IMR-90 (cell line): ENCODE results near the gene ANP32D. TPM values are rescaled to one million over a fixed set of nuclear protein-coding genes. Genes with fewer than 3 reads are reported as not detected.

ENCODE experiments used
- ATAC-seq: fragments of 200-7000 bp; cut with Tn5 transposase; 2 replicates; pipeline ENCODE4 v1.9.1; 2020; ENCODE audit warnings: low read depth, mild to moderate bottlenecking, moderate library complexity
- BruUV-seq: library from RNA; stranded (reverse); fragments of 400-500 nt; replicated peaks from 2 replicates; lab custom pipeline; 2021; lab: Mats Ljungman, UMichigan
- CTCF ChIA-PET: fragments of 300-600 bp; formaldehyde crosslinking; extraction: SDS; loops from one replicate; lab custom pipeline; 2021; ENCODE audit warnings: antibody characterized with exemption; lab: Yijun Ruan, JAX
- POLR2A ChIA-PET: fragments of 300-600 bp; sonication (Branson Sonifier 250); formaldehyde crosslinking; loops from one replicate; lab custom pipeline; 2022; ENCODE audit warnings: antibody characterized with exemption; ENCODE audit not compliant: unreplicated experiment; lab: Charles Lee
- DNase-seq: peaks from one replicate; pipeline ENCODE4 v3.0.0; 2013
- H2AFZ ChIP-seq: replicated peaks from 2 replicates; pipeline ENCODE3; 2013; ENCODE audit warnings: low read length, mild to moderate bottlenecking; ENCODE audit not compliant: poor library complexity
- H2AK5ac ChIP-seq: 2 replicates; pipeline ENCODE4 v1.6.1; 2013; ENCODE audit warnings: low read depth, low read length, inconsistent platforms
- H2AK9ac ChIP-seq: replicated peaks from 2 replicates; pipeline ENCODE3; 2013; ENCODE audit warnings: mild to moderate bottlenecking, low read depth, low read length, moderate library complexity; ENCODE audit not compliant: poor library complexity
- H2BK120ac ChIP-seq: 2 replicates; pipeline ENCODE4 v1.6.1; 2013; ENCODE audit warnings: low read depth, low read length, inconsistent platforms
- H2BK15ac ChIP-seq: 3 replicates; pipeline ENCODE4 v1.6.1; 2013; ENCODE audit warnings: low read depth, low read length, inconsistent platforms
- H2BK20ac ChIP-seq: 2 replicates; pipeline ENCODE4 v1.6.1; 2013; ENCODE audit warnings: low read depth, mild to moderate bottlenecking, inconsistent platforms, low read length, moderate library complexity
- H2BK5ac ChIP-seq: 2 replicates; pipeline ENCODE4 v1.6.1; 2013; ENCODE audit warnings: mild to moderate bottlenecking, low read depth, low read length, inconsistent platforms; ENCODE audit not compliant: poor library complexity, severe bottlenecking
- H3K14ac ChIP-seq: replicated peaks from 2 replicates; pipeline ENCODE4 v1.6.1; 2013; ENCODE audit warnings: low read depth, low read length, inconsistent platforms
- H3K18ac ChIP-seq: 2 replicates; pipeline ENCODE4 v1.6.1; 2013; ENCODE audit warnings: low read depth, low read length, control low read depth
- H3K23ac ChIP-seq: 2 replicates; pipeline ENCODE4 v1.6.1; 2013; ENCODE audit warnings: low read depth, low read length, inconsistent platforms
- H3K27ac ChIP-seq: 2 replicates; pipeline ENCODE4 v1.5.1; 2013; ENCODE audit warnings: mild to moderate bottlenecking, control low read depth, low read length; ENCODE audit not compliant: insufficient read depth
- H3K27me3 ChIP-seq: 2 replicates; pipeline ENCODE4 v1.6.1; 2013; ENCODE audit warnings: low read length; ENCODE audit not compliant: control insufficient read depth, insufficient read depth
- H3K36me3 ChIP-seq: 2 replicates; pipeline ENCODE4 v1.6.1; 2013; ENCODE audit warnings: low read length, mixed read lengths; ENCODE audit not compliant: control insufficient read depth, insufficient read depth
- H3K4ac ChIP-seq: 2 replicates; pipeline ENCODE4 v1.6.1; 2013; ENCODE audit warnings: low read depth, low read length, inconsistent platforms
- H3K4me1 ChIP-seq: 2 replicates; pipeline ENCODE4 v1.6.1; 2013; ENCODE audit warnings: low read length, mixed read lengths; ENCODE audit not compliant: control insufficient read depth, insufficient read depth
- H3K4me2 ChIP-seq: 2 replicates; pipeline ENCODE4 v1.6.1; 2013; ENCODE audit warnings: low read depth, mild to moderate bottlenecking, control low read depth, low read length, moderate library complexity
- H3K4me3 ChIP-seq: 2 replicates; pipeline ENCODE4 v1.5.1; 2013; ENCODE audit warnings: low read depth, mild to moderate bottlenecking, control low read depth, low read length, moderate library complexity; ENCODE audit not compliant: insufficient read depth
- H3K56ac ChIP-seq: 2 replicates; pipeline ENCODE4 v1.6.1; 2013; ENCODE audit warnings: low read length, inconsistent platforms; ENCODE audit not compliant: insufficient read depth; ENCODE audit errors: extremely low read depth
- H3K79me1 ChIP-seq, 2 experiments: 2 replicates each; pipeline ENCODE4 v1.6.1; 2013; ENCODE audit warnings: low read length in 2 of 2, inconsistent platforms in 1 of 2, low read depth in 1 of 2
- H3K9ac ChIP-seq: 2 replicates; pipeline ENCODE4 v1.6.1; 2013; ENCODE audit warnings: low read depth, low read length, control low read depth
- H3K9me1 ChIP-seq: 2 replicates; pipeline ENCODE4 v1.6.1; 2013; ENCODE audit warnings: low read length, inconsistent platforms; ENCODE audit not compliant: insufficient read depth
- H3K9me3 ChIP-seq: 2 replicates; pipeline ENCODE4 v1.6.1; 2013; ENCODE audit warnings: low read length; ENCODE audit not compliant: control insufficient read depth, insufficient read depth
- H4K20me1 ChIP-seq: 2 replicates; pipeline ENCODE4 v1.6.1; 2013; ENCODE audit warnings: low read length, inconsistent platforms; ENCODE audit not compliant: insufficient read depth
- H4K5ac ChIP-seq: 2 replicates; pipeline ENCODE4 v1.6.1; 2013; ENCODE audit warnings: mild to moderate bottlenecking, low read depth, low read length, control low read depth
- H4K8ac ChIP-seq, 2 experiments: 2 replicates each; pipeline ENCODE4 v1.6.1; 2013; ENCODE audit warnings: low read depth in 2 of 2, low read length in 2 of 2, control low read depth in 1 of 2, inconsistent platforms in 1 of 2
- H4K91ac ChIP-seq: 2 replicates; pipeline ENCODE4 v1.6.1; 2013; ENCODE audit warnings: low read depth, low read length, inconsistent platforms; ENCODE audit not compliant: insufficient read depth
- BHLHE40 ChIP-seq: fragments of 150-350 bp; IDR thresholded peaks from 2 replicates; pipeline ENCODE4 v1.6.1; 2016; ENCODE audit warnings: mild to moderate bottlenecking, low read depth, low read length
- CEBPB ChIP-seq: IDR thresholded peaks from 2 replicates; pipeline ENCODE4 v1.6.1; 2012; ENCODE audit warnings: low read depth, low read length, improper control_type of control experiment
- MAZ ChIP-seq: IDR thresholded peaks from 2 replicates; pipeline ENCODE4 v1.6.1; 2012; ENCODE audit warnings: low read depth, mild to moderate bottlenecking, low read length, improper control_type of control experiment, moderate library complexity, borderline replicate concordance
- MXI1 ChIP-seq: IDR thresholded peaks from 2 replicates; pipeline ENCODE4 v1.6.1; 2012; ENCODE audit warnings: low read depth, mild to moderate bottlenecking, low read length, moderate library complexity, borderline replicate concordance
- POLR2A ChIP-seq: IDR thresholded peaks from 2 replicates; pipeline ENCODE4 v1.6.1; 2012; ENCODE audit warnings: mild to moderate bottlenecking, low read depth, low read length
- RAD21 ChIP-seq: IDR thresholded peaks from 2 replicates; pipeline ENCODE4 v1.6.1; 2012; ENCODE audit warnings: low read length, improper control_type of control experiment
- SMC3 ChIP-seq: fragments of 150-350 bp; IDR thresholded peaks from 2 replicates; pipeline ENCODE4 v1.6.1; 2016; ENCODE audit warnings: low read depth, mild to moderate bottlenecking, antibody characterized with exemption, low read length, moderate library complexity
- WGBS, 2 experiments: methylation state at CpG; one replicate each; pipeline versions ENCODE4 v1.1.5 to v1.1.7; 2013; ENCODE audit warnings: missing lambda C conversion rate in 2 of 2; ENCODE audit not compliant: insufficient read length in 1 of 2; ENCODE audit errors: extremely low coverage in 2 of 2; 5-methylcytosine and 5-hydroxymethylcytosine counted together
- dilution Hi-C: fragments of 300-500 bp; cut with HindIII; formaldehyde crosslinking; loops from one replicate; pipeline ENCODE4 v1.14.3; 2018; ENCODE audit warnings: low sequenced_read_pairs; ENCODE audit not compliant: unreplicated experiment
- in situ Hi-C: fragments of 300-500 bp; cut with MboI; formaldehyde crosslinking; loops from 3 replicates; pipeline ENCODE4 v1.14.3; 2019; ENCODE audit warnings: low sequenced_read_pairs, inconsistent platforms, mixed read lengths
- intact Hi-C: fragments of 100-400 bp; cut with micrococcal nuclease; formaldehyde crosslinking; loops from 2 replicates; pipeline ENCODE4 v1.10.0; 2022
- polyA plus RNA-seq, 3 experiments: library from polyadenylated mRNA; depleted of rRNA; stranded (reverse); fragments of >200 nt; gene quantifications; 2 replicates each; pipeline ENCODE4 v1.2.3, GENCODE V29; 2012; ENCODE audit warnings: low replicate concordance in 1 of 3
- total RNA-seq: library from RNA; depleted of rRNA; stranded (reverse); fragments of >200 nt; gene quantifications from 2 replicates; pipeline ENCODE4 v1.2.3, GENCODE V29; 2012
- TF ChIP-seq, protein P1 (sequence below): fragments of 150-350 bp; IDR thresholded peaks from 2 replicates; pipeline ENCODE4 v1.6.1; 2016; ENCODE audit warnings: low read depth, mild to moderate bottlenecking, low read length, moderate library complexity, borderline replicate concordance
- TF ChIP-seq, protein P2 (sequence below): fragments of 150-350 bp; IDR thresholded peaks from 2 replicates; pipeline ENCODE4 v1.6.1; 2017; ENCODE audit warnings: mild to moderate bottlenecking, antibody characterized with exemption, low read length, low read depth

ANP32D gene
- total and polyA plus RNA-seq, 2 of the 4 experiments (the other 2 are of a cell fraction), result not detected

DNA sequence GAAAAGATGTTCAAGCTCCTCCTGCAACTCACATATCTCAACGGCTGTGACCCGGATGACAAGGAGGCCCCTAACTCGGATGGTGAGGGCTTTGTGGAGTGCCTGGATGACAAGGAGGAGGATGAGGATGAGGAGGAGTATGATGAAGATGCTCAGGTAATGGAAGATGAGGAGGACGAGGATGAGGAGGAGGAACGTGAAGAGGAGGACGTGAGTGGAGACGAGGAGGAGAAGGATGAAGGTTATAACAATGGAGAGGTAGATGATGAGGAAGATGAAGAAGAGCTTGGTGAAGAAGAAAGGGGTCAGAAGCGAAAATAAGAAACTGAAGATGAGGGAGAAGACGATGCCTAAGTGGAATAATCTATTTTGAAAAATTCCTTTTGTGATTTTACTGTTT is 702 bp downstream of the ANP32D start:
- no peak overlapping the region for H2BK120ac ChIP-seq
- TF ChIP-seq, protein P1, sequence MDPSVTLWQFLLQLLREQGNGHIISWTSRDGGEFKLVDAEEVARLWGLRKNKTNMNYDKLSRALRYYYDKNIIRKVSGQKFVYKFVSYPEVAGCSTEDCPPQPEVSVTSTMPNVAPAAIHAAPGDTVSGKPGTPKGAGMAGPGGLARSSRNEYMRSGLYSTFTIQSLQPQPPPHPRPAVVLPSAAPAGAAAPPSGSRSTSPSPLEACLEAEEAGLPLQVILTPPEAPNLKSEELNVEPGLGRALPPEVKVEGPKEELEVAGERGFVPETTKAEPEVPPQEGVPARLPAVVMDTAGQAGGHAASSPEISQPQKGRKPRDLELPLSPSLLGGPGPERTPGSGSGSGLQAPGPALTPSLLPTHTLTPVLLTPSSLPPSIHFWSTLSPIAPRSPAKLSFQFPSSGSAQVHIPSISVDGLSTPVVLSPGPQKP, result no peak
- TF ChIP-seq, protein P2, sequence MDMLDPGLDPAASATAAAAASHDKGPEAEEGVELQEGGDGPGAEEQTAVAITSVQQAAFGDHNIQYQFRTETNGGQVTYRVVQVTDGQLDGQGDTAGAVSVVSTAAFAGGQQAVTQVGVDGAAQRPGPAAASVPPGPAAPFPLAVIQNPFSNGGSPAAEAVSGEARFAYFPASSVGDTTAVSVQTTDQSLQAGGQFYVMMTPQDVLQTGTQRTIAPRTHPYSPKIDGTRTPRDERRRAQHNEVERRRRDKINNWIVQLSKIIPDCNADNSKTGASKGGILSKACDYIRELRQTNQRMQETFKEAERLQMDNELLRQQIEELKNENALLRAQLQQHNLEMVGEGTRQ, result no peak
- TF ChIP-seq BHLHE40, result no peak
- TF ChIP-seq SMC3, result no peak
- no peak for TF ChIP-seq POLR2A
- TF ChIP-seq MXI1, result no peak
- TF ChIP-seq RAD21, result no peak
- no peak for TF ChIP-seq MAZ
- TF ChIP-seq CEBPB, result no peak
- no peak overlapping the region for H3K27ac ChIP-seq
- H3K14ac ChIP-seq, result no peak overlapping the region
- DNase-seq (no peak), ATAC-seq (no peak)
- no peak overlapping the region for H4K91ac ChIP-seq
- H4K20me1 ChIP-seq, result no peaks in the 10 kb centered on the region
- H3K18ac ChIP-seq, result no peak overlapping the region
- H3K4me1 ChIP-seq, result no peaks in the 10 kb centered on the region
- no peaks in the 10 kb centered on the region for H3K79me1 ChIP-seq
- BruUV-seq, result no TSS peak
- H2AK5ac ChIP-seq, result no peak overlapping the region
- no peak overlapping the region for H3K4me3 ChIP-seq
- H3K4me2 ChIP-seq, result no peak overlapping the region
- H3K23ac ChIP-seq, result no peak overlapping the region
- in situ Hi-C loops (no loop called here), dilution Hi-C loops (no loop called here), intact Hi-C loops (no loop called here)
- H2AFZ ChIP-seq, result no peak overlapping the region
- no peak overlapping the region for H2BK15ac ChIP-seq
- no peak overlapping the region for H3K4ac ChIP-seq
- H3K56ac ChIP-seq, result no peak overlapping the region
- H3K27me3 ChIP-seq, result no peaks in the 10 kb centered on the region
- ChIA-PET POLR2A (no interaction called here), CTCF (no interaction called here)
- H3K9me1 ChIP-seq, result no peaks in the 10 kb centered on the region
- WGBS, 2 experiments, result 50 to 100% methylated on average over 3 to 4 of the region's 9 CpGs
- H4K8ac ChIP-seq, result no peak overlapping the region
- no peak overlapping the region for H4K5ac ChIP-seq
- H3K9me3 ChIP-seq, result peaks cover 3% of the 10 kb centered on the region; the same call in 1 of the 2 replicates
- H2BK5ac ChIP-seq, result no peak overlapping the region
- H3K9ac ChIP-seq, result no peak overlapping the region
- H2BK20ac ChIP-seq, result no peak overlapping the region
- H3K36me3 ChIP-seq, result no peaks in the 10 kb centered on the region
- no peak overlapping the region for H2AK9ac ChIP-seq
